Measurements from ENCODE around the gene KLHL30. TPM values are rescaled to one million over a fixed set of nuclear protein-coding genes. Genes with fewer than 3 reads are reported as not detected.

KLHL30 gene
- total RNA-seq, 1 experiment from 2014 or later: 0.61 TPM

DNA sequence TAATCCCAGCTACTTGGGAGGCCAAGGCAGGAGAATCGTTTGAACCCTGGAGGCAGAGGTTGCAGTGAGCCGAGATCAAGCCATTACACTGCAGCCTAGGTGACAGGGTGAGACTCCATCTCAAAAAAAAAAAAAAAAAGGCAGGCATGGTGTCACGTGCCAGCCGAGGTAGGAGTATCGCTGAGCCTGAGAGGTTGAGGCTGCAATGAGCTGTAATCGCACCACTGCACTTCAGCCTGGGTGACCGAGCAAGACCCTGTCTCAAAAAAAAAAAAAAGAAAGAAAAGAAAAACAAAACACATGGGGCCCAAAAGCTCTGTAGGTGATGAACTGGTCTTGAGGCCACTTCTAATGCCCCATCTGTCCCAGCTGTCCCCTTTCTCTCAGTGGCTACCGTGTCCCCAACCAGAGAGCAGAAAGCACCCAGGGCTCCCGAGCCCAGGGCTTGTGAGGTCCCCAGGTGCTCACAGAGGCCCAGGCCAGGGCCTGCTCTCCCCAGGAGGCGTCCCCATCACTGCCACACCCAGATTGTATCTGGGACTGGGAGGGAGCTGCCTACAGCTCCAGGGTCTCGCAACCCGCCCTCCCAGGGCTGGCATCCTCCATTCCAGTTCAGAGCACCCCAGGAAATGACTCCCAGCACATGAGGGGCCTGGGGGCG lies 8.5 kb downstream of the KLHL30 start:
- POLR2A ChIA-PET: no interaction called here
- RAD21 ChIA-PET (ENCODE audit: low non-redundant PET in 1 of 2, low total read pairs in 2 of 2, uncharacterized antibody in 2 of 2, unreplicated experiment in 2 of 2): no interaction called here
- no peaks in the 10 kb centered on the region for H3K79me2 ChIP-seq (ENCODE audit: insufficient read depth, low read length)
- no peaks in the 10 kb centered on the region for H3K9me2 ChIP-seq (ENCODE audit: insufficient read depth)
- H3K9ac ChIP-seq (ENCODE audit: low read length): no peak overlapping the region
- H2AFZ ChIP-seq (ENCODE audit: low read depth, low read length, poor library complexity, severe bottlenecking): no peak overlapping the region
- DNase-seq (ENCODE audit: low read depth, low spot score) (no peak), ATAC-seq (no peak)
- intact Hi-C loops (cut with micrococcal nuclease): no loop called here
- H3K4me1 ChIP-seq (ENCODE audit: control insufficient read depth in 1 of 2, insufficient read depth in 2 of 2, low read length in 2 of 2): peaks cover 25 to 50% of the 10 kb centered on the region in 2 experiments
- H3K4me3 ChIP-seq (replicated peaks in 1 of 2; ENCODE audit: low read depth in 1 of 2, low read length in 2 of 2): no peak overlapping the region
- H3K36me3 ChIP-seq (ENCODE audit: control insufficient read depth in 1 of 2, insufficient read depth in 2 of 2, low read length in 2 of 2): no peaks in the 10 kb centered on the region
- TF ChIP-seq ZFX (IDR thresholded peaks at IDR 0.05) (no peak), ZNF274 (IDR thresholded peaks at IDR 0.05; ENCODE audit: low read depth, low read length) (no peak), SRF (IDR thresholded peaks at IDR 0.05; ENCODE audit: low read depth) (no peak), MAX (IDR thresholded peaks at IDR 0.05) (no peak), SP1 (IDR thresholded peaks at IDR 0.05; ENCODE audit: low read depth) (no peak), EZH2phosphoT487 (IDR thresholded peaks at IDR 0.05; ENCODE audit: borderline replicate concordance) (no peak), POLR2AphosphoS5 (IDR thresholded peaks at IDR 0.05; ENCODE audit: low read depth, low read length) (no peak), CBX3 (IDR thresholded peaks at IDR 0.05; ENCODE audit: low read depth) (no peak), EZH2 (IDR thresholded peaks at IDR 0.05) (no peak), TCF7L2 (IDR thresholded peaks at IDR 0.05; ENCODE audit: borderline replicate concordance, extremely low read depth, insufficient read depth, insufficient read length) (no peak), RAD21 (IDR thresholded peaks at IDR 0.05; ENCODE audit: low read depth) (no peak)
- TF ChIP-seq, protein P1, sequence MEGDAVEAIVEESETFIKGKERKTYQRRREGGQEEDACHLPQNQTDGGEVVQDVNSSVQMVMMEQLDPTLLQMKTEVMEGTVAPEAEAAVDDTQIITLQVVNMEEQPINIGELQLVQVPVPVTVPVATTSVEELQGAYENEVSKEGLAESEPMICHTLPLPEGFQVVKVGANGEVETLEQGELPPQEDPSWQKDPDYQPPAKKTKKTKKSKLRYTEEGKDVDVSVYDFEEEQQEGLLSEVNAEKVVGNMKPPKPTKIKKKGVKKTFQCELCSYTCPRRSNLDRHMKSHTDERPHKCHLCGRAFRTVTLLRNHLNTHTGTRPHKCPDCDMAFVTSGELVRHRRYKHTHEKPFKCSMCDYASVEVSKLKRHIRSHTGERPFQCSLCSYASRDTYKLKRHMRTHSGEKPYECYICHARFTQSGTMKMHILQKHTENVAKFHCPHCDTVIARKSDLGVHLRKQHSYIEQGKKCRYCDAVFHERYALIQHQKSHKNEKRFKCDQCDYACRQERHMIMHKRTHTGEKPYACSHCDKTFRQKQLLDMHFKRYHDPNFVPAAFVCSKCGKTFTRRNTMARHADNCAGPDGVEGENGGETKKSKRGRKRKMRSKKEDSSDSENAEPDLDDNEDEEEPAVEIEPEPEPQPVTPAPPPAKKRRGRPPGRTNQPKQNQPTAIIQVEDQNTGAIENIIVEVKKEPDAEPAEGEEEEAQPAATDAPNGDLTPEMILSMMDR (IDR thresholded peaks at IDR 0.05 in 2 of 3, conservative IDR thresholded peaks at IDR 0.05 in 1 of 3; ENCODE audit: borderline replicate concordance in 1 of 3, insufficient read depth in 1 of 3, low read depth in 2 of 3, low read length in 2 of 3): no peak
- TF ChIP-seq, protein P2, sequence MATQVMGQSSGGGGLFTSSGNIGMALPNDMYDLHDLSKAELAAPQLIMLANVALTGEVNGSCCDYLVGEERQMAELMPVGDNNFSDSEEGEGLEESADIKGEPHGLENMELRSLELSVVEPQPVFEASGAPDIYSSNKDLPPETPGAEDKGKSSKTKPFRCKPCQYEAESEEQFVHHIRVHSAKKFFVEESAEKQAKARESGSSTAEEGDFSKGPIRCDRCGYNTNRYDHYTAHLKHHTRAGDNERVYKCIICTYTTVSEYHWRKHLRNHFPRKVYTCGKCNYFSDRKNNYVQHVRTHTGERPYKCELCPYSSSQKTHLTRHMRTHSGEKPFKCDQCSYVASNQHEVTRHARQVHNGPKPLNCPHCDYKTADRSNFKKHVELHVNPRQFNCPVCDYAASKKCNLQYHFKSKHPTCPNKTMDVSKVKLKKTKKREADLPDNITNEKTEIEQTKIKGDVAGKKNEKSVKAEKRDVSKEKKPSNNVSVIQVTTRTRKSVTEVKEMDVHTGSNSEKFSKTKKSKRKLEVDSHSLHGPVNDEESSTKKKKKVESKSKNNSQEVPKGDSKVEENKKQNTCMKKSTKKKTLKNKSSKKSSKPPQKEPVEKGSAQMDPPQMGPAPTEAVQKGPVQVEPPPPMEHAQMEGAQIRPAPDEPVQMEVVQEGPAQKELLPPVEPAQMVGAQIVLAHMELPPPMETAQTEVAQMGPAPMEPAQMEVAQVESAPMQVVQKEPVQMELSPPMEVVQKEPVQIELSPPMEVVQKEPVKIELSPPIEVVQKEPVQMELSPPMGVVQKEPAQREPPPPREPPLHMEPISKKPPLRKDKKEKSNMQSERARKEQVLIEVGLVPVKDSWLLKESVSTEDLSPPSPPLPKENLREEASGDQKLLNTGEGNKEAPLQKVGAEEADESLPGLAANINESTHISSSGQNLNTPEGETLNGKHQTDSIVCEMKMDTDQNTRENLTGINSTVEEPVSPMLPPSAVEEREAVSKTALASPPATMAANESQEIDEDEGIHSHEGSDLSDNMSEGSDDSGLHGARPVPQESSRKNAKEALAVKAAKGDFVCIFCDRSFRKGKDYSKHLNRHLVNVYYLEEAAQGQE (IDR thresholded peaks at IDR 0.05; ENCODE audit: low read depth): no peak
- H4K20me1 ChIP-seq (ENCODE audit: insufficient read depth): no peaks in the 10 kb centered on the region
- no peak overlapping the region for H3K27ac ChIP-seq (ENCODE audit: low read depth, low read length)
- no peaks in the 10 kb centered on the region for H3K27me3 ChIP-seq (ENCODE audit: insufficient read depth, low read length)
- CTCF ChIA-PET: no interaction called here
- BruUV-seq (replicated peaks): no TSS peak
- H3K9me3 ChIP-seq (ENCODE audit: control insufficient read depth in 1 of 2, insufficient read depth in 1 of 2, low read depth in 1 of 2, low read length in 2 of 2): no peaks in the 10 kb centered on the region
- no peak overlapping the region for H3K4me2 ChIP-seq (ENCODE audit: low read length)
